Cerebellar nuclear complex (tissue), 1 donor: ENCODE measurements around the gene IGF2BP3.

Experiments
- DNase-seq, 2 experiments: peaks; one replicate each; lab custom pipeline; 2025; lab: John Stamatoyannopoulos, UW

The IGF2BP3 gene

DNA sequence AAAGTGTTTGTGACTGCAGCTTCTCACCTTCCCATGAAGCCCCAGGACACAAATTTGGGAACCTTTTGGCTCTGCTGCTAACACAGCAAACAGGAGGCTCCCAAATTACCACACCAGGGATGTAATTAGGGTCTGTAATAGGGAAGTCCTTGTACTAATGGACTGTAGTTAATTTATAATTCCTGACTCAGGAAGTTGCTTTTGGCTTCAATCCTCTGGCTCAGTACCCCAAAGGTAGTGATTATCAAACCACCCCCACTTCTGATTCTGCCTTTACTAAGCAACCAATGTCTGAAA lies 174.9 kb downstream of the IGF2BP3 start:
- DNase-seq, result no peak

DNA sequence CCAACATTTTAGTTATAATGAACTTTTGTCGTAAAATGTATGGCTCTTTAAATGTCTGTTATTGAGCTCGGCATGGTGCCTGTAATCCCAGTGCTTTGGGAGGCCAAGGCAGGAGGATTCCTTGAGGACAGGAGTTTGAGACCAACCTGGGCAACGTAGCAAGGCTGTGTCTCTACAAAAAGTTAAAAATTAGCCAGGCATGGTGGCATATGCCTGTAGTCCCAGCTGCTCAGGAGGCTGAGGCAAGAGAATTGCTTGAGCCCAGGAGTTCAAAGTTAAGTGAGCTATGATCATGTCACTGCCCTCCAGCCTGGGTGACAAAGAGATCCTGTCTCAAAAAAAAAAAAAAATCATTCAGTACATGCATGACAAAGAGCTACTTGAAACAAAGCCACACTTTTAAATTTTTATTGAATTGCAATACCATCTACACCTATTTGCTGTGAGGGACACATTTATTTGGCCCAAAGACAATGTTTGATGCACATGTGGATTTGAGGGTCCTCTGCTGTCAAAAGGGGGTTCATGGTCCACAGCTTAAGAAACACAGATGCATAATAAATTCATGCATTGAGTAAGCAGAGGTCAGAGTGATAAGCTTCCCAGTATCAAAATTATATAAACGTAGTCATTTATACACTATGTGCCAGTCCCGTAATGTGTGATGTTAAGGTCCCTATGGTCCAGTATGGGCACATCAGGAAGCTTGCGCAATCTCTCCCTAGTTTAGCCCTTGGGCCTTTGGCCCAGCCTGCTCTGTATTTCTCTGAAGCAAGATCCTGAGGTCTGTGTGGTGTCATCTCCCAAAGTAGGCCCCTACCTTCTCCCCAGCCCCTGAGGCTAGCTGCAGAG lies 175.5 kb downstream of the IGF2BP3 start:
- no peak for DNase-seq

DNA sequence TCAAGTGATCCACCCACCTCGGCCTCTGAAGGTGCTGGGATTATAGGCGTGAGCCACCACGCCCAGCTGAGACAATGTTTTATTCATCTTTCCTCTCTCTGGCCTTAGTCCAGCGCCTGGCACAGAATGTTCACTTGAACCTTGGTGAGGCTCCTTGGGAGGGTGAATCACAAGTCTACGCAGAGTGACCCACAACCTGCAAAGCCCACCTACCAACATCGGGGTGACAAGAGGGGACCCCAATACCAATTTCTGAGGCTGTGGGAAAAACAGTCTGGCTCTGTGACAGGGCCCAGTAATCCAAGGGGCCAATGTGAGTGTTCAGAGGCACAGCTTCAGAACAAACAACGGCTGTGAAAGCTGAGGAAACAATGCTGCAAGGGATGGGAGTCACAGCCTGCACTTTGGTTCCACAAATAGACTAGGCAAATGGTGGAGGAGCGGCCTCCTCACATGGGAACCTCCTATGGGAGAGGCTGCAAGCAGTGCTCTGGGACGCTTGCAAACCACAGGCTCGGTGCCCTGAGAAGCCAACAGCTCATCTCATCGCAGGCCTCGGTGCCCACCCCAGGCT lies 176.7 kb downstream of the IGF2BP3 start:
- no peak for DNase-seq

DNA sequence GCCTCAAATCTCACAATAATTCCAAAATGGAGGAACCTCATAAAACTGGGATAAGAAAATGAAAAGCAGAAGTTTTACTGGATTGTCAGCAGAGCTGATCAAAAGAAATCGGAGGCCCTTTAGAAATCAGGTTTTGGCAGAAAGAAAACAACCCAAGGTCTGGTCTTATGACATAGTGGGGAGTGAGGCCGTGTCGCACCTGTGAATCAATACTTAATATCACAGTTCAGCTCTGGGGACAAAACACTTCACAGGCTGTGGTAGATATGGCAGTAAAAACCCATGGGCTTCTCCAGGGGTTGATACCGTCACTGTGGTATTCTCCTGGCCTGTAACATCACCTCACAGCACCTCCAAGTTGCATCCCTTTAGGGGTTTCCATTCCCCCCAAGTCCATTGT lies 177.7 kb downstream of the IGF2BP3 start:
- no peak for DNase-seq

DNA sequence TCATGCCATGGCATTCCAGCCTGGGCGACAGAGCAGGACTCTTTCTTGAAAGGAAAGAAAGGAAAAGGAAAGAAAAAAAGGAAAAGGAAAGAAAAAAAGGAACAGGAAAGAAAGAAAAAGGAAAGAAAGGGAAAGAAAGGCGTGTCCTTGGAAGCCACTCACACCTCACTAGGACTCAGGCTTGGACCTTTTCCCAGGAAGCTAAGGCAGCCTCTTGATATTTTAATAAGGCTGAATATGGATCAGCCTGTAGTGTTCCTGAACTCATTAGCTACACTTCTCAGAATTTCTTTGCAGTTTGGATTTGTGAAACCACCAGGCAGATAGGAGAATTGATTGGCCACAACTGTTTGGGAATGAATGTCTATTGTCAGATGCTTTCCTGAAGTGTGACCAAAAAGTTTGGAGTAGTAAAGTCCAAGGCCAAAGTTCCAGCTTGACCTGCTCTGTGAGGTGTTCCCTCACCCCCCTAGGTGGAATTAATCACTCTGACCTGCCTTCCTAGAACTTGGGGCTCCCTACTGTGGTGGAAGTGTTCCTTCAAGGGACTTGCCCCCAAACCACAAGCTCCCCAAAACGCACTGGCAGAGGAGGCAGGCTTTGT lies 178.2 kb downstream of the IGF2BP3 start:
- DNase-seq, result no peak

DNA sequence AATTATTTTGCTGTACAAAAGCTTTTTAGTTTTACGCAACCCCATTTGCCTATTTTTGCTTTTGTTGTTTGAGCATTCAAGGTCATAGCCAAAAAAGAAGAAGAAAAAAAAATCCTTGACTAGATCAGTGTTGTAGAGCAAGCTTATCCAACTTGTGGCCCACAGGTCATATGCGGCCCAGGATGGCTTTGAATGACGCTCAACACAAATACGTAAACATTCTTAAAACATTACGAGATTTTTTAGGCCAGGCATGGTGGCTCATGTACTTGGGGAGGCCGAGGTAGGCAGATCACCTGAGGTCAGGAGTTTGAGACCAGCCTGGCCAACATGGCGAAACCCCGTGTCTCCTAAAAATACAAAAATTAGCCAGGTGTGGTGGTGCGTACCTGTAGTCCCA lies 179.3 kb downstream of the IGF2BP3 start:
- no peak for DNase-seq

DNA sequence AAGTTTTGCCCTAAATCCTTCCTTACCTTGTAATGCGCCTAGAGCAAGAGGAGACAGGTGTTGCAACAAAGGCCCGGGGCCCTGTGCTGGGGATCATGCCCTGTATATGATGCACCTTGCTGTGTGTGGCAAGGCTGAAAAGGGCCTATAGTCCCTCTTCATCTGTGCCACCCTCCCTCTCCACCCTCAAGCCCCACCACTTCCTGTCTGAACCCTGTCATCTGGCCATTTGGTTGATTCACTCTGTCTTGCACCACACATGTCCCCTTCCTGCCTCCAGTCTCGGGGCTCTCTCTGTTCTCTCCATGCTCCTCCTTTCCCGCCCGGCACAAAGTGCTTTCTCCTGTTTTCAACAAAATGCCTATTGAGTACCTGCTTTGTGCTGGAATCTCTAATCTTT lies 182.7 kb downstream of the IGF2BP3 start:
- no peak for DNase-seq

DNA sequence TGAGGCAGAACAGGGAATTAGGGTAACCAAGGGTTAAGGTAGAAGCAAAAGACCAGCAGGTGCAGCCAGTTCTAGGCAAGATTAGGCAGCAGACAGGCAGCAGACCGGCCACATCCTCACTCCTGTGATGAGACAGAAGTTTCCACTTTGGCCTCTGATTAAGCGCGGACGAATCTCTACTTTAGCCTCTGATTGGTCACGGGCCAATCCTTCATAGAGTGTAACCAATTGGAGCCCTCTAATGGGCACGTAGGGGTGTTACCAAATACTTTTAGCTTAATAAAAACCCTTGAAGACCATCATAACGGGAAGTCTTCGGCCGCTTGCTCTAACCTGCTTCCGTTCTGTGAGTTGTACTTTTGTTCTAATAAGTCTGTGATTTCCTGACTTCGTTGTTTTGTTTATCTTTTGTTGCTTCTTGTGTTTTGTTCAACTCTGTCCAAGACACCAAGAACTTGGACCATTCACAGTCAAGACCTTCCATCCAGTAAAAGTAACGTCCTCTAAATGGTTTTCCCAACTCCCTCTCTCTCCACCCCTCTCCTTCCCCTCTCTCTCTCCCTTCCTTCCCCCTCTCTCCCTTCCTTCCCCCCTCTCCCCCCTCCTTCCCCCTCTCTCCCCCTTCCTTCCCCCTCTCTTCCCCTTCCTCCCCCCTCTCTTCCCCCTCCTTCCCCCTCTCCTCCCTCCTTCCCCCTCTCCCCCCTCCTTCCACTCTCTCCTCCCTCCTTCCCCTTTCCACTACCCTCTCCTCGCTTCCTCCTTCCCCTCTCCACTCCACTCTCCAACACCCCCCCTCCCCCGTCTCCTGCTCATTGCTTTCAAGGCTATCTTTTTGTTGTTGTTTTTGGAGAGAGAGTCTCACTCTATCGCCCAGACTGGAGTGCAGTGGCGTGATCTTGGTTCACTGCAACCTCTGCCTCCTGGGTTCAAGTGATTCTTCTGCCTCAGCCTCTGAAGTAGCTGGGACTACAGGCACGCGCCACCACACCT lies 184.3 kb downstream of the IGF2BP3 start:
- no peak for DNase-seq

DNA sequence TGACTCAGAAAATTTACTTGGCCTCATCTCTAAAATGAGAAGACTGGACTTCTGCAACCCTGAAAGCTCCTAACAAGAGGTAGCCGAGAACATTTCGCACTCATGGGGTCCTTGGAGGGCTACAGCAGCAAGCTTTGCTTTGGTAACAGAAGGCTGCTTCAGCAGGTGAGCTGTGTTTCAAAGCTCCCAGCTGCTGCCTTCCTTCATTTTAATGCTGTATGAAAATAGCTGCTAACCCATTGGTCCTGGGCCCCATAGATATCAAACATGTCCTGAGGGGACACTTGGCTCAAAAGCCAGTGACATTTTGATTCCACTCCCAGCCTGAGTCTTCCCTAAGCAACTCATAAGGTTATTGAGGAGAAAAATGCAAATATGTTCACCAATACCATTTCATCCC lies 185.4 kb downstream of the IGF2BP3 start:
- DNase-seq, result no peak

DNA sequence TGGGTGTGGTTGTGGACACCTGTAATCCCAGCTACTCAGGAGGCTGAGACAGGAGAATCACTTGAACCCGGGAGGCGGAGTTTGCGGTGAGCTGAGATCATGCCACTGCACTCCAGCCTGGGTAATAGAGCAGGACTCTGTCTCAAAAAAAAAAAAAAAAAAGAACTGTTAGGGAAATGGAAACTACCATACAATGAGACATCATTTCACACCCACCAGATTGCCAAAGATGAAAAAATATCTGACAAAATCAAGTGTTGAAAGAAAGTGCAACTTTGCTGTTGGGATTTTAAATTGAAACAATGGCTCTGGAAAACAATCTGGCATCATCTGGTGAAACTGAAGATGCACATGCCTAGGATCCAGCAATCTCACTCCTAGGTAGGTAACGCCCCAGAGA lies 187.2 kb downstream of the IGF2BP3 start:
- no peak for DNase-seq

DNA sequence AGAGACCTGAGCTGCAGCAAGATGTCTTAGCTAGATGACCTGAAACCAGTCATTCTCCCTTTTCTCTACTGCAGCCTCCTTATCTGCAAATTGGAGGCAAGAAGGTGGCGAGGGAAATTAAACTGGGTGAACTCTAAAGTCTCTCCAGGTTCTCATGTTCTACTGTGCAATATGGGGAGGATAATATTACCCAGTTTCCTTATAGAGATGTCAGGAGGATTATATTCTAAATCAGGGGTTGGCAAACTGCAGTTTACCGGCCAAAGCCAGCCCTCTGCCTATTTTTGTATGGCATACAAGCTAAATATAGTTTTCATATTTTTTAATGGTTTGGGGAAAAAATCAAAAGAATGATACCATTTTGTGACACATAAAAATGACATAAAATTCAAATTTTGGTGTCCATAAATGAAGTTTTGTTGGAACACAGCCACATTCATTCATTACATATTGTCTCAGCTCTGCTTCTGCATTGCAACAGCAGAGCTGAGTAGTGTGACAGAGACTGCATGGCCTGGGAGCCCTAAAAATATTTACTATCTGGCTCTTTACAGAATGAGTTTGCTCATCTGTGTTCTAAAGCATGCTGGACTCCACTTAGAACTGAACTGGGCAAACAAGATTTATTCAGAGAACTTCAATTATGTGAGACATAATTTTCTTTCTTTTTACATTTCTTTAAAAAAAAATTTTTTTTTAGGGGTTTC lies 190.3 kb downstream of the IGF2BP3 start:
- no peak for DNase-seq

DNA sequence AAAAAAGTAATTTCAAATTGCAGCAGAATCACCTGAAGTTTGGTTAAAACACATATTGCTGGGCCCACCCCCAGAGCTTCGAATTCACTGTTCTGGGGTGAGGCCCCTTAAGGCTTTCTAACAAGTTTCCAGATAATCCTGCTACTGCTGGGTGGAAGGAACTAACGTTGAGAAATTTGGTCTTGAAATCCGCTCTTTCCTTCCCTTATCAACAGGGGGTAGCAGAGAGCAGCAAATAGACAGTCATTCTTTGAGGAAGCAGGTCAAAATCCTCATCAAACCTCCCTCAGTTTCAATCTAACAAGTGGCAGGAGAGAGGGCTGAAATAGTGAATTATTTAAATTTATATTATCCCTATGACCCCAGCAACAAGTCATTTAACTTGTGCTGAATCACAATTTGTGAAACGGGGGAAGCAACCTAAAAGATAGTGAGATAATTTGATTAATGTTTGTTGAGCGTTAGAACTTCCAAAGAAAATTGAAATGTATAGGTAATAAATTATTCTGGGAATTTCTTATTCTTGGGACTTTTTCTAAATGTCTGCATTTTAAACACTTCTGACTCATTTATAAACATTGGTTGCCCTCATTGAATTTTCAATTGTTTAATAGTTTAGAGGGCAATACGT lies 192.8 kb downstream of the IGF2BP3 start:
- DNase-seq, result no peak

DNA sequence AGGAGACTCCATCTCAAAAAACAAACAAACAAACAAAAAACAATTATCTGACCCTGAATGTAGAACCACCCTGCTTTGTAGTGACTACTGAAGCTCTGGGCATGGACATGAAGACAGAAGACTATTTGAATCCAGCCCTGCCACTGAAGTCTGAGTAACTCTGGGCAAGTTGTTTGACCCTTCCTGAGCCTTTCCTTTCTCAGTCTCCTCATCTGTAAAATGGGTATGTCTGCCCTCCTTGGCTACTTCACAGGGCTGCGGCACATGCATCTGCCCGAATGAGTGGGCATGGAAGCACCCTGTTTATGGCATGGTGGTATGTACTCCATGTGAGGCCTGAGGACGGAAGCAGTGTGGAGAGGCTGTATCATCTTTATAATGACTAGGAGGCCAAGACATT lies 193.3 kb downstream of the IGF2BP3 start:
- no peak for DNase-seq

DNA sequence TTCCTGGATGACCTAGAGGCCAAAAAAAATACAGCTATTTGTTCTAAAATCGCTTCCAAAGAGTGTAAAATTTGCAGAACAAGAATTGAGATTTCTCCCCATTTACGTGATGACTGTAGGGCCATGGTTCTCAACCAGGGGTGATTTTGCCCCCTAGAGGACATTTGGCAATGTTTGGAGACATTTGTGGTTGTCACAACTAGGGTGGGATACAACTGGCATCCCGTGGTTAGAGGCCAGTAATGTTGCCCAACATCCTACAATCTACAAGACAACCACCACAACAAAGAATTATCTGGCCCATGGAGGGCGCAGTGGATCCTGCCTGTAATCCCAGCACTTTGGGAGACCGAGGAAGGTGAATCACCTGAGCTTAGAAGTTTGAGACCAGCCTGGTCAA lies 193.9 kb downstream of the IGF2BP3 start:
- DNase-seq, result no peak

DNA sequence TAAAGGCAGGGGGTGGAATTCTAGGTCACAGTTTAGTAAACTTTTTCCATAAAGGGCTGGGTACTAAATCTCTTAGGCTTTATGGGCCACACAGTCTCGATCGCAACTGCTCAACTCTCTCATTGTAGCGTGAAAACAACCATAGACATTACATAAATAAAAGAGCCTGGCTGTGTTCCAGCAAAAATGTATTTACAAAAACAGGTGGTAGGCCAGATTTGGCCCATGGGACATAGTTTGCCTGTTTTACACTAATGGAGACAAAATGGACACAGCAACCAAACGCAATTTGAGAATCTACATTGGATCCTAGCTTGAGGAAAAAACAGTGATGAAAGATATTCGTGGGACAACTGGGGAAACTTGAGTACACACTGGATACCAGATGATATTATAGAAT lies 194.4 kb downstream of the IGF2BP3 start:
- DNase-seq, result no peak

DNA sequence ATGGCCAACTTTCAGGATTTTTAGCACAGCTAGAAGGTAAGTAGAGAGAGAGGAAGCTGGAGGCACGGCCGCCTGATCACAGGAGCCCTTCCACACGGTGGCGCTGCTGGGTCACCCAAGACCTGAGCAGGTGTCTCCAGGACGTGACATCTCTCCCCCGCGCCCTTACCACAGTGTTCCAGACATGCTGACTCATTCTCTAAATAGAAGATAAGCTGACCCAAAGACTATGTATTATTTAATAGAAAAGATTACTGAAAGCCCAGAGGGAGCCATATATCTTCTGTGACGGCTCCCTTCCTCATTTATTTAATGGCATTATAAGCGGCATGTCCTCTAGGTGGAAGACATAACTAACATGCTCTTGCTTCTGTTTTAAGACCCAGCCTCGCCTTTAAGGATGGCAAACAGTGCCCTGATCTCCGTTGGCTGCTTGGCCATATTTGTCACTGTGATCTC lies 197.1 kb downstream of the IGF2BP3 start:
- DNase-seq, result no peak

DNA sequence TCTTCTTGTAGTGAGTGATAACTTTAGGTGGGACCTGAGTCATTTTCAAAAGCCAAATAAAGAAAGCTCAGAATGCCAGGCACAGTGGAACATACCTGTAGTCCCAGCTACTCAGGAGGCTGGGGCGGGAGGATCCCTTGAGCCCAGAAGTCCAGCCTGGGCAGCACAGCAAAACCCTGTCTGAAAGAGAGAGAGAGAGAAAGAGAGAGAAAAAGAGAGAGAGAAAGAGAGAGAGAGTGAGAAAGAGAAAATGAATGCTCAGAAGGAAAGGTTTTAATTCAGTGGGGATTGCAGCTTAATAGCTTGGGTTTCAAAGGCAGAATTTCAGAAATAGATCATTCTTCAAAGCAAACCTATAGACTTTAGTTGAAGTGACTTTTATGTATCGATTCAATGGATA lies 198.0 kb downstream of the IGF2BP3 start:
- no peak for DNase-seq

DNA sequence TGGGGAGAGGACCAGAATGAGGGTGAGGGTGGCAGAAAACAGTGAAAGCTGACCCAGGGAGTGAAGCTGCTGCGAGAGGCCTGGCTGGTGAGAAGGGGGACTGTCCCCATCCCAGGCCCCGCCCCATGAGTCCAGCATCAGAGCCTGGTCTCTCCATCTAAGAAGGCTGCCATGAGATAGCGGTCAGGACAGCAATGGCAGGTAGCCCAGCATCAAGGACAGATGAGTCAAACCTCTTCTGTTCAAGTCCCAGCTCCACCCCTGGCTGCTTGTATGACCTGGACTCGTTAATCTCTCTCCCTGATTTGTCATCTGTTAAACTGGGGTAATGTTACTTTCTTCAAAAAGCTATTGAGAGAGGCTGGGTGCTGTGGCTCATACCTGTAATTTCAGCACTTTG lies 201.5 kb downstream of the IGF2BP3 start:
- no peak for DNase-seq

DNA sequence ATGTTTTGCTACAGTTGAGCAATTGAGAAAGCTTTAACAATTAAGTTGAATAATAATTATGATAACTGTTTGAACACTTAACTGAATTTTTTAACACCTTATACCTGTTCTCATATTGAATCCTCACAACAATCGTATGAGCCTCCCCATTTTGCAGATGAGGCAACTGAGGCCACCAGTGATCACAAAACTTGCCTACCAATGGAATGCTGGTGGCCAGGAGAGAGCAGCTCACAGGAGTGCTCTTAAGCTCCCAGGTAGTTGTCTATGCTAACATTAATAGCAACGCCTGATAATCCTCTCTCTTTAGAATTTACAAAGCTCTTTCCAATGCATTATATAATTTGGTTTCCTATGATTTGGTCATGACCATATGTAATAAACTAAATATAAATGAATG lies 202.1 kb downstream of the IGF2BP3 start:
- DNase-seq, result no peak

DNA sequence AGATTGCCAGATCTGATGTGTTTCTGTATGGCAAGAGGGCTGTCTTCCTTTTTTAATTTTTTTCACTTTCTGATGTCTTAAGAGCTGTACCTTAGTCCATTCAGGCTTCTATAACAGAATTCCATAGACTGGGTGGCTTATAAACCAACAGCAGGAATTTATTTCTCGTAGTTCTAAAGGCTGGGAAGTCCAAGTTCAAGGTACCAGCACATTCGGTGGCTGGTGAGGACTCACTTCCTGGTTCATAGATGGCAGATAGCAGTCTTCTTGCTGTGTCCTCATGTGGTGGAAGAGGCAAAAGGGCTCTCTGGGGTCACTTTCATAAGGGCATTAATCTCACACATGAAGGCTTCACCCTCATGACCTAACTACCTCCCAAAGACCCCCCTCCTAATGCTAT lies 202.9 kb downstream of the IGF2BP3 start:
- DNase-seq, result no peak

DNA sequence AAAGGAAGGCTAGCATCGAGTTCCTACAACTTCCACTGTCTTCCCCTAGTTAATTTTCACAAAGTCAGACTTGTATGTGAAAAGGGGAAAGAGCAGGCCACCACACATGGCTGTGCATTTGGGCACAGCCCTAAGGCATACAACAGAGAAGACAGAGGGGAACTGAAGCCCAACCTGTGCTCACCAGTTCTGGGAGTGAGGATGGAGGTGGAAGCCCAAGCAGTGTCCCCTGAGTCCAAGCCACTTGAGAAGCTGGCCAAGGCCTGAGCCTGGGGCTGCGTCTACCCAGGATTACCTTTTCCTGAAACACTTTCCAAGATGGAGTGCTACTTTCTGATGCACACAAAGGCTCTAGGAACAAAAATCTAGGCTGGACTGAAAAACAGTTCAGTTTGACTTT lies 203.4 kb downstream of the IGF2BP3 start:
- no peak for DNase-seq
